Dedifferentiated amniotic fluid mesenchymal stem cell (primary cell): ENCODE measurements around the gene ITGA11.
A peak's percentile ranks its signal among the peaks of the same experiment; 100 is the strongest.

Experiments used
- DNase-seq: peaks from one replicate; pipeline ENCODE4 v3.0.0-alpha.2; 2016; ENCODE audit errors: extremely low spot score

The ITGA11 gene

DNA sequence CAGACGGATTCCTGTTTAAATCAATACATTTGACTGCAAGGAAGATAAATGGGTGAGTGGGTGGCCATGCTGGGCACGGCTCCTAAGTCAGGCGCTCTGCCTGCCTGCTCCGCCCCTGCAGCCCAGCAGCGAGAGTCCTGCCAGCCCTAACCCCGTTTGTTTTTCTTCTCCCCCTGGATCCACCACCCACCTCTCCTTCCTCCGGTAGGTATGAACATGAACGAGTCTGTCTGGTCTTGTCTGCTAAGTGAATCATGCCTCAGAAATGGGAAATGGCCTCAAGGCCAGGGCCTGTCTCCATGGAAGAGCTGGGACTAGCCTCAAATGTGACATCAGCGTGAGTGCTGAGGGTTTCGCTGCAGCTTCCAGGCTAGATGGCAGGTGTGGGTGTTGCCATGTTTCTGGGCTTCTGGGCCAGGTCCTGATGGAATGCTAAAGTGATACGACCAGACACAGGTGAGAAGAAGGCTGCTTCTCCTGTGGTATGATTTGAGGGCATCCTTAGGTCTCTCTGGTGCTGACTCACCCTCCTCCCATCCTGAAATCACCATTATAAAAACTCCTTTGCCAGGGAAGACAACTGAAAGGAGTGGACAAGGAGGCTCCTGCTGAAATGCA lies 160.0 kb downstream of the ITGA11 start:
- DNase-seq: peak; percentile 52

DNA sequence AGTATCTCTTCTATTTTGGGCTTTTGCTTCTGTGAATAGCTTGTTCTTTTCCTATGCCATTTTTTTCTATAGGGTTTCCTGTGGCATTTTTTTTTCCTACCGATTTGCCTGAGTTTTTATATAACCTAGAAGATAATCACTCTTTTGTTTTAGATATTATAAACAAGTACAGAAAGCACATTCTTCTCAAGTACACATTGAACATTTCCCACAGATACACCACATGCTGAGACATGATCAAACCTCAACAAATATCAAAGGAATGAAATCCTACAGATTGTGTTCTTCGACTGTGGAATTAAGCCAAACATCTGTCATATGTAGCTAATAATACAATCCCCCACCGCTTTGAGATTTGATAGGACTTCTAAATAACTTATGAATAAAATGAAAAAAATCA lies 163.6 kb downstream of the ITGA11 start:
- DNase-seq: no peak

DNA sequence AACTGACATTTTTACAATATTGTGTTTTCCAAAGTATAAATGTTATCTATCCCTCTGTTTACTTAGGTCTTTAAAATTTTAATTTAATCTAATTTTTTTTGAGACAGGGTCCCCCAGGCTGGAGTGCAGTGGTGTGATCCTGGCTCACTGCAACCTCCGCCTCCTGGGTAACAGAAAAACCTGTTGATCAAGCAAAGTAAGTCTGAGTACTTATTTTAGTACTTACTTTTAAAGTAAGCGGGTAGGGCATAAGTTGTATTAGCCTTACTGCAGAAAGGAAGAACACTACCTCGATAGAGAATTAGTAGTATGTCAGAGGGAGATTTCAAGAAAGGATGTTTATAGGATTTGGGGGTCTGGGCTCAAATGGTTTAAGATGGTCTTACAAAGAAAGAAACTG lies 166.3 kb downstream of the ITGA11 start:
- DNase-seq: no peak

DNA sequence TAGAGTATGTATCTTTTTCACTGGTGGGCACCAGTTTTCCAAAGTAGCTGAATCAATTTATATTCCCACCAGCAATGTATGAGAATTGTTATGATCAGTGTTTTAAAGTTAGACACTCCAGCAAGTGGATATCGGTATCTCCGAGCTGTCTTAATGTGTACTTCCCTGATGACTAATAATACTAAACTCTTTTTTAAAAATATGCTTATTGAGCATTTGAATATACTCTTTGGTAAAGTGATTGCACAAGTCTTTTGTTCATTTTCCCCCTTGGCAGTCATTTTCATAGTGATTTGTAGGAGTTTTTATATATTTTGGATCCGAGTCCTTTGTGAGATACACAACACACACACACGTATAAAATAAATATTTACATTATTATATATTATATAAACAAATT lies 166.9 kb downstream of the ITGA11 start:
- no peak for DNase-seq

DNA sequence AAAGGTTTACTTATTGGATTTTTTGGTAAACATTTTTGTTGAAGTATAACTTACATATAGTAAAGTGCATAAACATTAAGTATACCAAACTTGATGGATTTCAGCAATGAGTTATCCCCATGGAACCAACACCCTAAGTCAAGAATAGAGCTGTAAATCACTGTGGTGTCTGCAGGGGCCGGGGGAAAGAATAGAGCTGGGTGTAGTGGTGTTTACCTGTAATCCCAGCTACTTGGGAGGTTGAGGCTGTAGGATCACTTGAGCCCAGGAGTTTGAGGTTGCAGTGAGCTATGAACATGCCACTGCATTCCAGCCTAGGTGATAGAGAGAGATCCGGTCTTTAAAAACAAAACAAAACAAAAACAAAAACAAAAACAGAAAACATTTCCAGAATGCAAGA lies 167.7 kb downstream of the ITGA11 start:
- DNase-seq: no peak

DNA sequence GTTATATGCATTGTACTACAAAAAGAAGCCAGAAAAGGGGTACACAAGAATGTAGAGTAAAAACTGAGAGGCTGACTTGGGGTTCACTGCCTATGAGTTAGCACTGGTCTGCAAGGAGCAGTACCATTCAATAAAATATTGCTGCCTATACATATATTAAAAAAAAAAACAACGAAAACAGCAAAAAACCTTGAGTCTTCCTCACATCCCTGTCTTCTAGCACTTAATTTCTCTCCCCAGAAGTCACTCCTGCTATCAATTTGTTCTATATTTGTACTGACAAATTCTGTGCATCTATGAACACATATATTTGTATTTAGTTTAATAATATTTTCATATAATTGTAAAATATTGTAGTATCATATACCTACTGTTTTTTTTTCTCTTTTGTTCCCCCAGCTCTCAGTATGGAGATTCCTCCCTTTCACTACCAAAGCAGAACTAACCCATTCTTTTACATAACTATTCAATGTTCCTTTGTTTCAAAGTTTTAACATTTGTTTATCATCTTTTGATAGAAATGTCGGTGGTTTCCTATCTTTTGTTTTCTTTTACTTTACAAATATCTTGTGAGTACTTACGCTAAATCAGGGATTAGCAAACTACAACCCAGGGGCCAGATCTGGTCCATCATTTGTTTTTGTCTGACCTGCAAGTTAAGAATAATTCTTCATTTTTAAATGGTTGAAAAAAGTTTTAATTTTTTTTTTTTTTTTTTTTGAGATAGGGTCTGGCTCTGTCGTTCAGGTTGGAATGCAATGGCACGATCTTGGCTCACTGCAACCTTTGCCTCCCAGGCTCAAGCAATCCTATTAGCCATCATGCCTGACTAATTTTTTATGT lies 169.2 kb downstream of the ITGA11 start:
- DNase-seq: no peak

DNA sequence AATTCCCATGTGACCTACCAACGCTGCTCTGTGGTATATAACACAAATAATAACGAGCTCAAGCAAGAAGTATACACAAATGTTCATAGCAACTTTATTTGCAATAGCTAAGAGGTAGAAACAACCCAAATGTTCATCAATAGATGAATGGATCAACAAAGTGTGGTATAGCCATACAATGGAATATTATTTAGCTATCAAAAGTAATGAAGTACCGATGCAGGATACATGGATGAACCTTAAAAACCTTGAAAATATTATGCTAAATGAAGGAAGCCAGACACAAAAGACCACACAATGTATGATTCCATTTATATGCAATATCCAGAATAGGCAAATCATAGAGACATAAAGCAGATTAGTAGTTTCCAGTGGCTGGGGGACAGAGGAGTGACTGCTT lies 170.0 kb downstream of the ITGA11 start:
- DNase-seq: no peak

DNA sequence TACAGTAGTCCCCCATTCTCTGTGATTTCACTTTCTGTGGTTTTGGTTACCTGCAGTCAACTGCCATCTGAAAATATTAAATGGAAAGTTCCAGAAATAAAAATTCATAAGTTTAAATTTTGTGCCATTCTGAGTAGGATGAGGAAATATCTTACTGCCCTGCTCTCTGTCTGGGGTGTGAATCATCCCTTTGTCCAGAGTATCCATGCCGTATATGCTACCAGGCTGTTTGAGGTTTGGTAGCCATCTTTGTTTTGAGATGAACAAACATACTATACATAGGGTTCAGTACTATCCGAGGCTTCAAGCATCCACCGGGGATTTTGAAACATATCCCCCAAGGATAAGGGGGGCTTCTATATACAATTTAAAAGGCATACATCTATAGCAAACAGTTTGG lies 170.7 kb downstream of the ITGA11 start:
- no peak for DNase-seq

DNA sequence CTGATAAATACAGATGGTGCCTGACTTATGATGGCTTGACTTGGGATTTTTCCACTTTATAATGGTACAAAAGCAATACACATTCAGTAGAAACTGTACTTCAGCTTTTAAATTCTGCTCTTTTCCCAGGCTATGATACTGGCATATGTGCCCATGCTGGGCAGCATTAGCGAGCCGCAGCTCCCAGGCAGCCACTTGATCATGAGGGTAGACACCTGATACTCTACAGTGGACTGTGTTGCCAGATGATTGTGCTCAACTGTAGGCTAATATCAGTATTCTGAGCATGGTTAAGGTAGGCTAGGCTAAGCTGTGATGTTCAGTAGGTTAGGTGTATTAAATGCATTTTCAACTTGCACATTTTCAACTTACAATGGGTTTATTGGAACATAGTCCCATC lies 172.1 kb downstream of the ITGA11 start:
- DNase-seq: no peak

DNA sequence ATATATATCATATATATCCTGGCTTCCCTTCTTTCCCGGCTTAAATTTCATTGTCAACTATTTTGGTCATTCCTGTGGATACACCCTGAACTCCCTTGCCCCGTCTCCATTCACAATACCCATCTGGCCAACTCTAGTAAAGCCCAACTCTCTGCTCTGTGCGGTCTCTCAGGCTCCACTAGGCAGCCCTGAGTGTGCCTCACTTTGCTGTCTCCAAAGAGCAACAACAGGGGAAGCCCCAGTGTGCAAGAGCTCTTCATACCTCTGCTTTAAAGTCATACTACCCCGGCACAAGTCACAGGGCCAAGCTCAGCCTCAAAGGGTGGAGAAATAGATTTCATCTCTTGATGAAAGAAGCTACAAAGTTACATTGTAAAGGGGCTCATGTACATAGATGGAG lies 173.3 kb downstream of the ITGA11 start:
- DNase-seq: no peak

DNA sequence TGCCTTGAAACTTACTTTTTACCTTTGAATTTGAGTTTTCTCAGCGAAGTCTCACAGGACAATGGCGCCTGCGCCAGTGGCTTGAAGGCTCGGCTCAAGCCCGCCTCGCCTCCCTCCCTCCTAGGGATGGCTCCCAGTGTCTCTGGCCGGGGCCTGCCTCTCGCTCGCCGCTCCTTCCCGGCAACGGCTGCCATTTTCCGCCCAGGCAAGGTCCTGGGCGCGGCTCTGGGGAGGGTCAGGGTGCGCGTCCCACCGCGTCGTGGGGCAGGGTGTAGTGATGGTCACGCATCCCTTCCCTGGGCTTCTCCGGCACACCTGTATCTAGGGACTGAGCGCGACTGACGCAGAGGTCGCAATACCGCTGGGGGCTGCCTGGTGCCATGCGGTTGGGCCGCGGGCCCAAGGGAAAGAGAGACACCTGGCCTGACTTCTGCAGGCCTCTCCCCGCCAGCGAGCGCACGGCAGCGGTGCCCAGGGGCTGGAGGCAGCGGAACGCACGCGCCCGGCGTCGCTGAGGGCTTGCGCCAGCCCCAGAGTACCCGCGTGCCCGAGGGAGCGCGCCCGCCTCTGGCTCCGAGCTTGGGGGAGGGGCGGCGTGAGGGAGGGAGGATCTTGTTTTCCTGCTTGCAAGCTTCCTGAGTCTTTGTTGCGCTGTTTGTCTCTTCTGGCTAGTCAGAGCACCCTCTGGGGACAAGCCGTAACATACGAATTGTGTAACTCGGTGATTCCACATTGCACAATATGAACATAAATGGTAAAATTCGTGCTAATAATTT lies 175.1 kb downstream of the ITGA11 start:
- peak; percentile 81 for DNase-seq

DNA sequence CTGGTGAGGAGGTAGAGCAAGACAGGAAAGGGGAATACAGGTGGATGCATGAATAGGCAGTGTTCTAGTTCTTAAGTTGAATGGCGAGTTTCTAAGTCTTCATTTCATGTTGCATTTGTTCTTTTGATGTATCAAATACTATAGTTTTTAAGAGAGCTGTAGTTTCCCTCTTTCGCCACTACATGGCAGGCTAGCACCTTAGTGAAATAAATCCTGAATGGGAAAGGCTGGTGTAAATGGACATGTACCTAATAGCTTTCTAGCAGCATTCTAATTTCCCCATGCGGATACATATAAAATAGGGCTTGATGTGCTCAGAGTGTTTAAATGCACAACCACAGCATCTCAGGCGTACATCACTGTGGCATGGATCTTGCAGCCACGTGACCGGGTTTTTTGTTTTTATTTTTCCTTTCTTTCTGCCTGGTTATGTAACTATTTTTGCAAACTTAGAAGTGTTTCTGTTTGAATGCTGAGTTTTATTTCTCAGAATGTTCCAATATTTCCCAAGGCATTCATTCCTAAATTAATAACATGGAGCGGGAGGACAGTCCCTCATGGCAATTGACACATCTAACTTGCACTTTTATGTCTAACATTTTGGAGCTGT lies 178.9 kb downstream of the ITGA11 start:
- DNase-seq: peak; percentile 81

DNA sequence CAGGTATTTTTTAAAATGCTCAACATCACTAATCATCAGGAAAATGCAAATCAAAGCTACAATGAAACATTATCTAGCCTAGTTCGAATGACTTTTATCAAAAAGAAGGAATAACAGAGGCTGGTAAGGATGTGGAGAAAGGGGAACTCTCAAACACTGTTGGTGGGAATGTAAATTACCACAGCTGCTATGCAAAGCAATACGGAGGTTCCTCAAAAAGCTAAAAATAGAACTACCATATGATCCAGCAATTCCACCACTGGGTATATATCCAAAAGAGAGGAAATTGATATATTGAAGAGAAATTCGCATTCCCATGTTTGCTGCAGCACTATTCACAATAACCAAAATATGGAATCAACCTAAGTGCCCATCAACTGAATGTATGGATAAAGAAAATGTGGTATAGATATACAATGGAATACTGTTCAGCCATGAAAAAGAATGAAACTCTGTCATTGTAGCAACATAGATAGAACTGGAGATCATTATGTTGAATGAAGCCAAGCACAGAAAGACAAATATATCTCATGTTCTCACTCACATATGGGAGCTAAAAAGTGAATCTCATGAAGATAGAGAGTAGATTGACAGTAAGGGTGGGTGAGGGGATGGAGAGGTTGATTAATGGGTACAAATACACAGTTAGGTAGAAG lies 182.8 kb downstream of the ITGA11 start:
- no peak for DNase-seq
